ENCODE data around the gene P2RX1.

- TF ChIP-seq CTCF (conservative IDR thresholded peaks at IDR 0.05; ENCODE audit: low read depth in 2 of 2) (no peak), POLR2AphosphoS5 (IDR thresholded peaks at IDR 0.05; ENCODE audit: low read depth) (no peak), REST (IDR thresholded peaks at IDR 0.05; ENCODE audit: unreplicated experiment) (no peak), EZH2phosphoT487 (IDR thresholded peaks at IDR 0.05; ENCODE audit: unreplicated experiment) (no peak), CREB1 (CRISPR knock-in tag; IDR thresholded peaks at IDR 0.05; ENCODE audit: low read depth) (no peak), ETS1 (IDR thresholded peaks at IDR 0.05) (no peak)
Measured at GRCh38 chr17:3912827-3913226, 3.4 kb downstream of the P2RX1 start.
